ENCODE measurements around the gene DHX15. TPM values are rescaled to one million over a fixed set of nuclear protein-coding genes. Genes with fewer than 3 reads are reported as not detected.

DHX15 gene
- total and polyA plus RNA-seq, 2 of the 13 experiments (the other 11 are each of a cell fraction or from before 2014, with no cell fraction given): 92.9 to 165 TPM

DNA sequence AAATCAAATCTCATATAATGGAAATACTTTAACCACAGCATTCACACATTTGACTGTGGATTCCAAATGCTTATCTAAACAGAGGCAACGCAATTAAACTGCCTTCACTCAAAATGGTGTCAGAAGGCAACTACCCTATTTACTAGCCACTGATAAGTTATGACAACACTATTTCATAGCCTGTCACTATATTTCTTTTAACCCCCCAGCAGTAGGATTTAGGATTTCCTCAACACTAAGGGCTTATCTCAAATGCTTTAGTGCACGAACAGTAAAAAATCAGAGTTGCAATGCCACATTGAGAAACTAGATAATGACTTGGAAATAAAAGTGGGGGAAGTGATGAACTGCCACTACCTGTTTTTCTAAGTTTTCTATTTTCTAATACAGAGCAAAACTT is 66.7 kb downstream of the DHX15 start:
- ATAC-seq (no peak), DNase-seq (ENCODE audit: low spot score) (no peak), FAIRE-seq (no peak)
- Histone ChIP-seq H3K4me3 (replicated peaks in 1 of 3; ENCODE audit: insufficient read depth in 1 of 3, low read depth in 2 of 3, low read length in 3 of 3) (no peak overlapping the region), H3K9ac (ENCODE audit: insufficient read depth, low read depth, low read length) (no peak overlapping the region), H3K79me2 (ENCODE audit: insufficient read depth, low read length) (no peaks in the 10 kb centered on the region), H3K4me1 (ENCODE audit: insufficient read depth, low read length) (no peaks in the 10 kb centered on the region), H3K27ac (ENCODE audit: extremely low read length, insufficient read depth, low read length) (no peak overlapping the region), H4K20me1 (ENCODE audit: insufficient read depth, low read length) (no peaks in the 10 kb centered on the region), H3K36me3 (replicated peaks in 1 of 2; ENCODE audit: control insufficient read depth in 1 of 2, insufficient read depth in 2 of 2, low read length in 2 of 2) (no peaks in the 10 kb centered on the region; a peak in 1 of 5 replicates), H3K4me2 (ENCODE audit: low read depth, low read length) (no peak overlapping the region), H3K9me3 (ENCODE audit: low read length) (no peaks in the 10 kb centered on the region), H2AFZ (ENCODE audit: low read length) (no peak overlapping the region), H3K27me3 (ENCODE audit: control insufficient read depth in 1 of 2, insufficient read depth in 2 of 2, low read length in 2 of 2) (no peaks in the 10 kb centered on the region)
- intact Hi-C loops (cut with micrococcal nuclease; ENCODE audit: unreplicated experiment) (no loop called here), in situ Hi-C loops (cut with HindIII; ENCODE audit: extremely low pct_ligation_motif_present, low pct_unique_long_range_greater_than_20kb) (no loop called here)
- 97% methylated on average over 2 of the region's 2 CpGs for WGBS (ENCODE audit: low lambda C conversion rate)
- ChIA-PET POLR2A (no interaction called here), CTCF (ENCODE audit: low intra/inter-chr PET ratio, low total read pairs) (no interaction called here)
- no peak for TF ChIP-seq HCFC1 (IDR thresholded peaks at IDR 0.05; ENCODE audit: low read depth, low read length)
- no TSS peak for BruUV-seq (replicated peaks)

DNA sequence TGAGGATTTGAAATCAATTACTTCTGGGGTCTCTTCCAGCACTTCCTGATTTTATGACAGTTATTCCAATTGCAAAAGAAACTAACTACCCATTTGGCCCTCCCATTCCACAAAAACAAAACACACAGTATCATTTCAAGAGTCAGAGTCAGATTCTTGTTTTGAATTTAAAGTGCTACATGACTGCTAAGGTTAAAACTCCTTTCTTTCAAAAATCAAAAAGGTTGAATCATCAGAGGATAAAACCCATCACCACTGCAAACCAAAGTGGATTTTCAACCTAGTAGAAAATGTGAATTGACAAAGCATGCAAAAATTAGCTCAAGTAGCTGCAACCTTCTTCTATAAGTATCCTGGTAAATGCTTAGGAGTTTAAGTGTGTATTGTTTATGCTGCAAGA is 67.4 kb downstream of the DHX15 start:
- no peak for ATAC-seq
- no peak overlapping the region for H3K9ac ChIP-seq (ENCODE audit: insufficient read depth, low read depth, low read length)
- no peaks in the 10 kb centered on the region for H4K20me1 ChIP-seq (ENCODE audit: insufficient read depth, low read length)
- no peaks in the 10 kb centered on the region for H3K27me3 ChIP-seq (ENCODE audit: control insufficient read depth in 1 of 2, insufficient read depth in 2 of 2, low read length in 2 of 2)
- H3K4me1 ChIP-seq (ENCODE audit: insufficient read depth, low read length): no peaks in the 10 kb centered on the region
- no peak overlapping the region for H2AFZ ChIP-seq (ENCODE audit: low read length)
- CTCF ChIA-PET (ENCODE audit: low intra/inter-chr PET ratio, low total read pairs): no interaction called here
- no peak overlapping the region for H3K27ac ChIP-seq (ENCODE audit: extremely low read length, insufficient read depth, low read length)
- H3K36me3 ChIP-seq (replicated peaks in 1 of 2; ENCODE audit: control insufficient read depth in 1 of 2, insufficient read depth in 2 of 2, low read length in 2 of 2): no peaks in the 10 kb centered on the region; a peak in 1 of 5 replicates
- POLR2A ChIA-PET: no interaction called here
- TF ChIP-seq, protein P1, sequence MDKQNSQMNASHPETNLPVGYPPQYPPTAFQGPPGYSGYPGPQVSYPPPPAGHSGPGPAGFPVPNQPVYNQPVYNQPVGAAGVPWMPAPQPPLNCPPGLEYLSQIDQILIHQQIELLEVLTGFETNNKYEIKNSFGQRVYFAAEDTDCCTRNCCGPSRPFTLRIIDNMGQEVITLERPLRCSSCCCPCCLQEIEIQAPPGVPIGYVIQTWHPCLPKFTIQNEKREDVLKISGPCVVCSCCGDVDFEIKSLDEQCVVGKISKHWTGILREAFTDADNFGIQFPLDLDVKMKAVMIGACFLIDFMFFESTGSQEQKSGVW (CRISPR knock-in tag; IDR thresholded peaks at IDR 0.05; ENCODE audit: borderline replicate concordance): no peak
- TF ChIP-seq RCOR2 (CRISPR knock-in tag; IDR thresholded peaks at IDR 0.05) (no peak), ELF3 (CRISPR knock-in tag; IDR thresholded peaks at IDR 0.05) (no peak), NBN (conservative IDR thresholded peaks at IDR 0.05) (no peak), KAT2B (IDR thresholded peaks at IDR 0.05; ENCODE audit: borderline replicate concordance, low read depth, low read length) (no peak), PITX1 (CRISPR knock-in tag; IDR thresholded peaks at IDR 0.05) (no peak), TCF7L2 (IDR thresholded peaks at IDR 0.05; ENCODE audit: low read depth, low read length) (no peak), JDP2 (CRISPR knock-in tag; IDR thresholded peaks at IDR 0.05; ENCODE audit: borderline replicate concordance) (no peak), CENPBD1 (CRISPR knock-in tag; IDR thresholded peaks at IDR 0.05; ENCODE audit: borderline replicate concordance, low read depth) (no peak), ZNF274 (CRISPR knock-in tag; IDR thresholded peaks at IDR 0.05) (no peak), GATAD2A (CRISPR knock-in tag; IDR thresholded peaks at IDR 0.05) (no peak), BCL3 (CRISPR knock-in tag; IDR thresholded peaks at IDR 0.05) (no peak)
- TF ChIP-seq, protein P2, sequence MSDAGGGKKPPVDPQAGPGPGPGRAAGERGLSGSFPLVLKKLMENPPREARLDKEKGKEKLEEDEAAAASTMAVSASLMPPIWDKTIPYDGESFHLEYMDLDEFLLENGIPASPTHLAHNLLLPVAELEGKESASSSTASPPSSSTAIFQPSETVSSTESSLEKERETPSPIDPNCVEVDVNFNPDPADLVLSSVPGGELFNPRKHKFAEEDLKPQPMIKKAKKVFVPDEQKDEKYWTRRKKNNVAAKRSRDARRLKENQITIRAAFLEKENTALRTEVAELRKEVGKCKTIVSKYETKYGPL (CRISPR knock-in tag; IDR thresholded peaks at IDR 0.05): no peak
- TF ChIP-seq, protein P3, sequence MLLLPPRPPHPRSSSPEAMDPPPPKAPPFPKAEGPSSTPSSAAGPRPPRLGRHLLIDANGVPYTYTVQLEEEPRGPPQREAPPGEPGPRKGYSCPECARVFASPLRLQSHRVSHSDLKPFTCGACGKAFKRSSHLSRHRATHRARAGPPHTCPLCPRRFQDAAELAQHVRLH (CRISPR knock-in tag; IDR thresholded peaks at IDR 0.05; ENCODE audit: borderline replicate concordance, low read depth): no peak
- BruUV-seq (replicated peaks): no TSS peak
- no peaks in the 10 kb centered on the region for H3K9me3 ChIP-seq (ENCODE audit: low read length)
- intact Hi-C loops (cut with micrococcal nuclease; ENCODE audit: unreplicated experiment): no loop called here
- no peak overlapping the region for H3K4me2 ChIP-seq (ENCODE audit: low read depth, low read length)
- no peak overlapping the region for H3K4me3 ChIP-seq (replicated peaks in 1 of 3; ENCODE audit: insufficient read depth in 1 of 3, low read depth in 2 of 3, low read length in 3 of 3)
- in situ Hi-C loops (cut with HindIII; ENCODE audit: extremely low pct_ligation_motif_present, low pct_unique_long_range_greater_than_20kb): no loop called here
- no peak for DNase-seq (ENCODE audit: low spot score)
- no peaks in the 10 kb centered on the region for H3K79me2 ChIP-seq (ENCODE audit: insufficient read depth, low read length)
- FAIRE-seq: no peak

Measured in HepG2 (cell line).